IPS DF 4.7 (cell line): Measurements from ENCODE around the gene NRP2.

Source experiments
- DNase-seq: peaks from one replicate; pipeline ENCODE4 v3.0.0-alpha.2; 2013; ENCODE audit warnings: low spot score; ENCODE audit errors: extremely low read depth

Gene NRP2

GRCh38 chr2:205682239-205682970, at the start of gene NRP2:
Gene NRP2, plus strand, starts transcription at chr2:205682501. Its CDS starts 790 bp downstream, at chr2:205683291.
- DNase-seq, result no peak

- DNase-seq, result no peak
Observed at GRCh38 chr2:205633994-205634393, 48.3 kb upstream of the NRP2 start.

- DNase-seq, result no peak
Observed at GRCh38 chr2:205636549-205637319, 45.6 kb upstream of the NRP2 start.

- no peak for DNase-seq
Observed at GRCh38 chr2:205637320-205637602, 45.0 kb upstream of the NRP2 start.

- no peak for DNase-seq
Observed at GRCh38 chr2:205637779-205638503, 44.4 kb upstream of the NRP2 start.

- no peak for DNase-seq
Observed at GRCh38 chr2:205640716-205641115, 41.6 kb upstream of the NRP2 start.

GRCh38 chr2:205642599-205643356, 39.5 kb upstream of the NRP2 start:
- DNase-seq, result no peak

GRCh38 chr2:205643391-205643885, 38.9 kb upstream of the NRP2 start:
- no peak for DNase-seq

GRCh38 chr2:205644018-205644417, 38.3 kb upstream of the NRP2 start:
- DNase-seq, result no peak

- no peak for DNase-seq
Observed at GRCh38 chr2:205646680-205647079, 35.6 kb upstream of the NRP2 start.

GRCh38 chr2:205650450-205650849, 31.9 kb upstream of the NRP2 start:
- peak; percentile 41 for DNase-seq

GRCh38 chr2:205650931-205651330, 31.4 kb upstream of the NRP2 start:
- no peak for DNase-seq

- no peak for DNase-seq
Observed at GRCh38 chr2:205651719-205652118, 30.6 kb upstream of the NRP2 start.

GRCh38 chr2:205654878-205655605, 27.3 kb upstream of the NRP2 start:
- no peak for DNase-seq

- no peak for DNase-seq
Observed at GRCh38 chr2:205655779-205656456, 26.4 kb upstream of the NRP2 start.

- no peak for DNase-seq
Observed at GRCh38 chr2:205656461-205656860, 25.8 kb upstream of the NRP2 start.

- DNase-seq, result no peak
Observed at GRCh38 chr2:205656941-205657340, 25.4 kb upstream of the NRP2 start.

GRCh38 chr2:205657579-205657978, 24.7 kb upstream of the NRP2 start:
- no peak for DNase-seq

GRCh38 chr2:205658068-205658467, 24.2 kb upstream of the NRP2 start:
- no peak for DNase-seq

- DNase-seq, result no peak
Observed at GRCh38 chr2:205658572-205658971, 23.7 kb upstream of the NRP2 start.
